Mesothelial cell of epicardium (in vitro differentiated cells): ENCODE data around the gene AQR. TPM values are rescaled to one million over a fixed set of nuclear protein-coding genes. Genes with fewer than 3 reads are reported as not detected.

Experiments
- total RNA-seq: library from RNA; stranded (reverse); gene quantifications from 3 replicates; pipeline ENCODE4 v1.2.1, GENCODE V29; 2021

AQR gene
- total RNA-seq, 1 donor from 2014 or later: 46.2 TPM

Other genes with a start within 250 kb of the AQR start
- not detected in 3 replicates for gene GJD2, start 214.7 kb downstream of the AQR start, total RNA-seq
- 4.8 to 5.5 TPM (median 5.4 TPM) in 3 replicates for gene ACTC1, start 174.2 kb downstream of the AQR start, total RNA-seq
- gene ZNF770, start 18.5 kb upstream of the AQR start, total RNA-seq: 76.3 to 77.8 TPM (median 76.8 TPM) in 3 replicates
- 0.86 to 1.2 TPM (median 0.91 TPM) in 3 replicates for gene NANOGP8, start 115.6 kb upstream of the AQR start, total RNA-seq